Effector CD8-positive, alpha-beta T cell (primary cell): ENCODE data around the gene SLC25A53.
A peak's percentile ranks its signal among the peaks of the same experiment; 100 is the strongest.
"Not testable (repeated sequence)": the region's sequence is repeated elsewhere in the genome, so short reads cannot be mapped to it uniquely, and the experiment has no call there.

Source experiments
- DNase-seq: peaks from one replicate; lab custom pipeline; 2025; lab: John Stamatoyannopoulos, UW

Gene SLC25A53

DNA sequence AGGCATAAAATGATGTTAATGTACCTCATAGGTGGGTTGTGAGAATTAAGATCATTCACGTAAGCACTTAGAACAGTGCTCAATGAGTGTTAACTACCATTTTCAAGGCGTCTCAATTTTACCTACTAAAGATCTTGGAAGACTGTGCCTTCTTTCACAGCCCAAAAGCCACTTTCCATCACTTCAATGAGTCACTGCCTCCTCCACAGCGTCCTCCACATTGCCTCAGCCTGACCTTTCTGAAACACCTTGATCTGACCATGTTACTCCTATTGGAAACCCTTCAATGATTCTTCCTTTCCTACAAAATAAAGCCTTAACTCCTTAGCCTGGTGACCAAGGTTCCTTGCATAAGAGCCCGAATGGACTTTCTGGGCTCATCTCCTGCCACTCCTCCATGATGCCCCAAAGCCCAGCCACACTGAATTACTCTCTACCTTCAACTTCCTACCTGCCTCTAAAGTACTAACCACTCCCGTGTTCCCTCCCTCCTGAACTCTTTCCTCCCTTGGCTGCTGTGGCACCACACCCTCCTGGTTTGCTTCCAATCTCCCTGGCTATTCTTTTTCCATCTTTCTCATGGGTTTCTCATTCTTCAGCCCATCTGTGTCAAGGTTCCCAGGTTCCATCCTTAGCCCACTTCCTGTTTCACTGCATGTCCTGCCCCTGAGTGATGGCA lies 22.1 kb downstream of the SLC25A53 start:
- no peak for DNase-seq

GRCh38 chrX:104130808-104131207 lies 26.0 kb downstream of the SLC25A53 start:
- DNase-seq = no peak

DNA sequence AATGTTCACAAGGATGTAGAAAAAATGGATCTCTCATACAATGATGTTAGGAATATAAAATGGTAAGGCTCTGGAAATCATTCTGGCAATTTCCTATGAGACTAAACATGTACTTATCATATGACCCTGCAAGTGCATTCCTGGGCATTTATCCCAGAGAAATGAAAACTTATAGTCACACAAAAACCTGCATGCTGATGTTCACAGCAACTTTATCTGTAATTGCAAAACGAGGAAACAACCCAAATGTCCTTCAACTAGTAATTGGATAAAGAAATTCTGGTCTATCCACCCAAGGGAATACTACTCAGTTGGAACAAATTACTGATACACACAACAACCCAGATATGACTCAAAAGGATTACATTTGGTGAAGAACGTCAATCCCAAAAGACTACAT lies 30.0 kb downstream of the SLC25A53 start:
- DNase-seq = no peak

DNA sequence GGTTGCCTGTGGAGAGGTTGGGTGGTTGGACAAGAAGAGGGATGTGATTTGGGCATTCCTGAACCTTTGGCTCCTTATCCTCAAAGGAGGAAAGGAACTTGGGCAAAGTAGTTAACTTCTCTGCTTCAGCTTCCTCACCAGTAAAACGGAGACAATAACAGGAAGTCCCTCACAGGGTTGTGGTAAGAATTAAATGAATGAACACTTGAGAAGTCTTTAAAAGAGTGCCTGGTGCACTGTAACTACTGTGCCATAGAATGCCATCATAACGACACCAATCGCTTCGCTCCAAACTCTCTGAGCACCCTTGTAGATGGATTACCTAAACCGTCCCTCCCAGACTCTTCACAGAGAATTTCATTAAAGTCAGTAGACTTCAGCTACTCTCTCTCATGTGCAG lies 34.0 kb downstream of the SLC25A53 start:
- DNase-seq = no peak

- DNase-seq = no peak
Measured at GRCh38 chrX:104118765-104119164, 38.0 kb downstream of the SLC25A53 start.

- no peak for DNase-seq
Measured at GRCh38 chrX:104117759-104118158, 39.0 kb downstream of the SLC25A53 start.

DNA sequence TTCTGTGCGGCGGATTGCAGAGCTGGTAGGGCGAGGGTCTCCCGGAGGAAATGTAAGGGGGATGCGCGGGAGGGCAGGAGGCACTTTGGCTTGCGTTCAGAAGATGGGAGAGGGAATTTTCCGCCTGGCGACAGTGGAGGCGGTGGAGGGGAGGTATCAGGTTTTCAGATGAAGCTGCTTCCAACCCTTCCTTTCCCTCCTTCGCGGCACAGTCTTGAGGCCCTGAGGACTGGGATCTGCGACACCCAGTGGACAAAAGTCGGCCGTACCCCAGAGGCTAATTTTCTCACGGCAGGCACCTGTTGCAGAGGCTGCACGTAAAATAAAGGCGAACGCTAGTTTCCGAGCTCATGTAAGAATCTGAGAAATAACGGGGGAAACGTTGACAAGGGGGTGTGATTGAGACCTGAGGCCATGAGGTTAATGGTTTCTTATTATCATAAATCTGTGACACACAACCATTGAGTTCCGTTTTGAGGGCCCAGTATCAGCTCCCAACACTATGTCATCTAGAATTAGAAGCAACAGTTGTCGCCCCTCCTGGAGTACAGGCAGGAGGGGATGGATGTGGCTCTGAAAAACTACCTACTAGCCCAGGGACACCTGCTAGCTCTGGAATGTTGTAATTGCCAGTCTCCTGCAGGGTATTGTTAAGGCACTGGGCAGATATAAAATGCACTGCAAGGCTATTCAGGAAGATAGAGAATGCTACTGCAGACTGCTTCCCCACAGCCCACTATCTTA lies 43.4 kb downstream of the SLC25A53 start:
- DNase-seq = peak; percentile 23

DNA sequence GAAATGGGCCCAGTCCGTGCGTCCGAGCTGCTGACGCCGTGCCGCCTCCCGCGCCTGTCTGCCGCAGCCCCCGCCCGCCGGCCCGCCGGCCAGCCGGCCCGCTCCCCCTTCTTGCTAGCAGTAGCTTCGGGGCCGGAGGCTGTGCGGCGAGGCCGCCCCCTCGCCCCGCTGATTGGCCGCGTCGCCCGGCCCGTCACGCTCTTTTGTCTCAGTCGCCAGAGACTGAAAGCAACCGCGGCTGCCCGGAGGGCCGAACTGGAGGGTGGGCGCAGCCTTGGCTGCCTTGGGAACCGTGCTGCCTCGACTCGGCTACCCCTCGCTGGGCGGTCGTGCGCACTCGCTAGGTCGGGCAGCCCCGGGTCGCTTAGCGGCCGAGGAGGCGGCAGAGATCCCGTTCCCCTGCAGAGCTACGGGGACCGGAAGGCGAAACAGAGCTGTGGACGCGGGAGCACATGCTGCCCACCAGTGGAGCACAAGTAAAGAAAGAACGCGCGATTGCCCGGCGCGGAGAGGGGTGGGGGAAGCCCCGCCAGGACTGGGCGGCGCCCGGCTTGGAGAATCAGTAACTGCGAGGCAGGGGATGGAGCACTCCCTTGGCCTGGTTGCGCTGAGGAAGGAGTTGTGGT lies 44.4 kb downstream of the SLC25A53 start, which contains the start of gene ZCCHC18:
Gene ZCCHC18 (plus strand): TSS at position 198 of the 626 bp plus-strand sequence. CDS start 1,589 bp downstream, outside the sequence.
- peak; percentile 11 for DNase-seq

- DNase-seq = not testable (repeated sequence)
Measured at GRCh38 chrX:104110491-104111240, 46.1 kb downstream of the SLC25A53 start.

DNA sequence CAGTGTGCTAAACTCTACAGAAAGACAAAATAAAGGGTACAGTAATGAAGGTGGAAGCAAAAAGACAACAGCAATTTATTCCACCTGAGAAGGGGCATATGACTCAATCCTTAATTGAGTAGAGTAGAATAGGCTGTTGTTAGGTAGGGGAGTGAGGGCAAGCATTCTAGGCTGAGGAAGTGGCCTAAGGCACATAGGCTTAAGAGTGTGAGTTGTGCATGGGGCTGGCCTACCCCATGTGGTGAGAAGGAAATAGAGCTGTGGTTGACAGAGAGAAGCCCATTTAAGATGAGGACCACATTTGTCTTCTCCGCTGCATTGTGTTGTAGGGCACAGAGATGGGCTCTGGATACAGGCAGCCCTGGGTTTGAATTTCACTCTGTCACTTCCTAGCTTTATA lies 47.9 kb downstream of the SLC25A53 start:
- DNase-seq = no peak

DNA sequence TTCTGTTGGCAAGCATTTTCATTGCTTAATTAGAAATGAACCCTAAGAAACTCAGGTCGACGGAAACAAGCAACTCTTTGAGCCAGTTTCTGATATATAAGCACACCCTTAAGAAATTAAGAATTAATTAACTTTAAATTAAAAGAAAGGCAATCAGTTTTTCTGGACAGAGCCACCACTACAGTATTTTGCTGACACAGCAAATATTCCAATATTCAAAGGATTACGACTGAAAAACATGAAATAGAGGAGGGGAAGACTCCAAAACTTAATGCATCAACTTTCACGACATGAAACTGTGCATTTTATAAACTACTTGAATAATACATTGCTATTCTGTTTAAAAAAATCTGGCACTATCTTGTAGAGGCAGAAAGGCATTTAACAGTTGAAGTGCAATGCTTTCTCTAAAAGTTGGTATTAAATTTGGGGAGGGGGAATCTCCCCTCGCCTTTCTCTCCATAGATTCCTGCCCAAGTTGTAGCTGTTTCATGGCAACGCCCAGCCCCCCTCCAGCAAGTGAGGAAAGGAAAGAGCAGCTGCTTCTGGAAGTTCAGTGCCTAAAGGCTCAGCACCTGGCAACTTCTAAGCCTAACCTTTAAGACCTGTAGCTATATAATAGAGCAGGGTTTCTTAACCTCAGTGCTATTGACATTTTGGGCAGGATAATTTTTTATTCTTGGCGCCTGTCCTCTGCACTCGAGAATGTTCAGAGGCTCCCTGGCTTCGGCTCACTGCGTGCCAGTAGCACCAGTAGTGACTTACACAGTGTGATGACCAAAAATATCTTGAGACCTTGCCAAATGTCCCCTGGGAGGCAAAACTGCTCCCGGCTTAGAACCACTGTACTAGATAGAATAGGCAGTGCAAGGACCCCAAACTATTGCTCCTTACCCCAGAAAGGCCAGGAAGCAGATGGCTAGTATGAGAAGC lies 51.2 kb downstream of the SLC25A53 start:
- no peak for DNase-seq

DNA sequence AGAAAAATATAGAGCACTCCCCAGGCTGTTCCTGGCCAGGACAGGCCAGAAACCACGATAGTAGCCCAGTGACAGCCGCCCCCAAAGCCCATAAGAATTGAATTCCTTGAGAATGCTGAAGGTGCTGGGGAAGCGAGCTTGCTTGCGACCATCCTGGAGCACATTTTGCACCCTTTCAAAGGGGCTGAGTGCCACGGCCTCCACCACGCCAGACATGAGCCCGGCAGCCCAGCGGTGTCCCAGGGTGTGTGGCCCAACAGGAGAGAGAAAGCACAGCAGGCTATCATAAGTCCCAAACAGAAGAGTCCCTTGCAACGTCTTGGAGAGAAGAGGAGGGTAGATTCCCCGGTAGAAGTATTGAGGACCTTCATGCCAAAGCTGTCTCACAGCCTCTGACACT lies 52.1 kb downstream of the SLC25A53 start:
- no peak for DNase-seq

GRCh38 chrX:104098919-104099318 lies 57.9 kb downstream of the SLC25A53 start:
- no peak for DNase-seq

DNA sequence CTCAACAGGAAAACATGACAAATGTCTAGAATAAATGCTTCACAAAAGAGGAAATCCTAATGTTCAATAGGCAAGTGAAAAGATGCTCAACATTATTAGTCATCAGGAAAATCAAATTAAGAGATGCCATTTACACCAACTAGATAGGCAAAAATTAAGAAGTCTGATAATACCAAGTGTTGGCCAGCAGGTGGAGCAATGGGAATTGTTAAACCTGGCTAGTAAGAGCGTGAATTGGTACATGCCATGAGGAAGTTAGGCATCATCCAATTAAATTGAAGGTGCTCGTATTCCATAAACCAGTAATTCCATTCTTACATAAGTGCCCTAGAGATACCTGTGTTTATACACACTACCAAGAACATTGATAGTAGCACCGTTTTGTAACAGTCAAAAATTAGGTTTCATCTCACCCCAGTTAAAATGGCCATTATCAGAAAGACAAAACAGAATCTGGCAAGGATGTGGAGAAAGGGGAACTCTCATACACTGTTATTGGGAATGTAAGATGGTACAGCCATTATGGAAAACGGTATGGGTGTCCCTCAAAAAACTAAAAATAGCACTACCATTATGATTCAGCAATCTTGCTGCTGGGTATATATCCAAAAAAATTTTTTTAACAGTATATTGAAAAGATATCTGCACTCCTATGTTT lies 58.5 kb downstream of the SLC25A53 start:
- peak; percentile 26 for DNase-seq

DNA sequence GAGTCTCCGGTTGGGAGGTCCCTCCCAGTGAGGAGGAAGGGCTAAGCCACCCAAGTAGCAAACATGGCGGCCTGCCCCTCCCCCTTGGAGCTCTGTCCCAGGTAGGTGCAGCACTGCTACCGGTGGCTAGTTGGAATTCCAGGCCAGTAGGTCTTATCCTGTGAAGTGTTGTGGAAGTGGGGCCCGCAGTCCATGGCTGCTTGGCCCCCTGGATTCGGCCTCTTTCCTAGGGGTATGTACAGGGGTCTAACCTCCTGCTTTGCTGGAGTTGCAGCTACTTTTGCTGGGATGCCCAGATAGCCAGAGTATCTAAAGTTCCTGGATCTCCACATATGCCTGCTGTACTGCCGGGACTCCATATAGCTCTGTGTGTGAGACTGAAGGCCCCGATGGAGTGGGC lies 70.9 kb downstream of the SLC25A53 start:
- DNase-seq = no peak

DNA sequence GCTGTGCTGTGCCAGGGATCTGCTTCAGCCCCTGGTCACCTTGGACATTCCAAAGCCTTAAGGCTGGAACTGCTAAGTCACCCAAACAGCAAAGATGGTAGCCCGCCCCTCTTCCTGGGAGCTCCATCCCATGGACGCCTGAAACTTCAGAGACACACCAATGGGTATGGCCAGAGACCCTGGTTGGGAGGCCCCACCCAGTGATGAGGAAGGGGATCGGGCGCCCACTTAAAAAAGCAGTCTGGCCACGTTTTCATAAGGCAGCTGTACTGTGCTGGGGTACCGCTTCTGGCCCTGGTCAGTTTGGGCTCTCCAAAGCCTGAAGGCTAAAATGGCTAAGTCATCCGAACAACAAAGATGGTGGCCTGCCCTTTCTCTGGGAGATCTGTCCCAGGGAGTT lies 71.3 kb downstream of the SLC25A53 start:
- DNase-seq = no peak

DNA sequence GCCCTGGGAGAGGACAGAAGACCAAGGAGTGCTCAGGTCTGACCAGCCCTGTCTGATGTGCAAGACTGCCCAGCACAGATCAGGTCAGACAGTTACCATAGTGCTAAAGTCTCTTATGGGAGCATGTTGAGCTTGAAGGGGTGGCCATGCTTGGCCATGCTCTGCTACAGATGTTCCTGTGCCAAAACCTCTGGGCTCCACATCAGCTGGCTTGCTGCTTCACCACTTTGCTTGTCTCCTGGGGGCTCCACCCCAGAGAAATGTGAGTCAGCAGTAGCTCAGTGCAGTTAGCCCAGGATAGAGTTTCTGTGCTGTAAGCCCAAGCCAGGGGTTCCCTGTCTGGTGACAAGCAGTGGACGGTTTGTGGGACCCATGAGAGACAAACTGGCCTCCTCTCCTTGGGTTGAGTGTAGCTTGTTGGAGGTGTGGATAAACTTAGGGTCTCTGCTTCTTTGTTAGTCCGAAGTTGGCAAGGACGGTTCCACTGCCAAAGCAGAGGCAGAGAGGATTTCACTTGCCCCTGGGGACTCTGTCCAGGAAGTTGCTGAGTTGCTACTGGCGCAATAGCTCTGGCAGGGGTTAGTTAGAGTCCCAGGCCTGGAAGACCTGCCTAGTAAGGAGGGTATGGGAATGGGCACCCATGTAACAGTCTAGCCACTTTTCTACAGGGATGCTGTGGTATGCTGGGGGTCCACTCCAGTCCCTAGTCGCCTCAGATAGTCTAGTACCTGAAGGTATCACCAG lies 72.1 kb downstream of the SLC25A53 start:
- DNase-seq = no peak

- no peak for DNase-seq
Measured at GRCh38 chrX:104084063-104084462, 72.7 kb downstream of the SLC25A53 start.

- DNase-seq = not testable (repeated sequence)
Measured at GRCh38 chrX:104077854-104078253, 79.0 kb downstream of the SLC25A53 start.
